Nephron progenitor cell (in vitro differentiated cells): ENCODE results near the gene STAC2.
"Not testable (repeated sequence)": the region's sequence is repeated elsewhere in the genome, so short reads cannot be mapped to it uniquely, and the experiment has no call there.

Source experiments
- DNase-seq: peaks from one replicate; pipeline ENCODE4 v3.0.0; 2021
- H3K27ac Mint-ChIP-seq: 2 replicates; pipeline ENCODE4 v1.8.0; 2021; ENCODE audit warnings: mild to moderate bottlenecking, moderate library complexity, mixed read lengths
- H3K27me3 Mint-ChIP-seq: 2 replicates; pipeline ENCODE4 v1.8.0; 2021; ENCODE audit warnings: mild to moderate bottlenecking, low read depth, mixed read lengths; ENCODE audit not compliant: poor library complexity
- H3K36me3 Mint-ChIP-seq: 2 replicates; pipeline ENCODE4 v1.8.0; 2021; ENCODE audit warnings: low read depth, mixed read lengths
- H3K4me1 Mint-ChIP-seq: 2 replicates; pipeline ENCODE4 v1.8.0; 2021; ENCODE audit warnings: mixed read lengths
- H3K4me3 Mint-ChIP-seq: 2 replicates; pipeline ENCODE4 v1.8.0; 2021; ENCODE audit warnings: mild to moderate bottlenecking, moderate library complexity, mixed read lengths
- H3K9me3 Mint-ChIP-seq: 2 replicates; pipeline ENCODE4 v1.8.0; 2021; ENCODE audit warnings: mild to moderate bottlenecking, moderate library complexity, mixed read lengths
- TF ChIP-seq, protein P1 (sequence below): fragments of 200-600 bp; sonication (generic); IDR thresholded peaks from 2 replicates; pipeline ENCODE4 v1.5.0; 2021; ENCODE audit warnings: antibody characterized with exemption

Gene STAC2

DNA sequence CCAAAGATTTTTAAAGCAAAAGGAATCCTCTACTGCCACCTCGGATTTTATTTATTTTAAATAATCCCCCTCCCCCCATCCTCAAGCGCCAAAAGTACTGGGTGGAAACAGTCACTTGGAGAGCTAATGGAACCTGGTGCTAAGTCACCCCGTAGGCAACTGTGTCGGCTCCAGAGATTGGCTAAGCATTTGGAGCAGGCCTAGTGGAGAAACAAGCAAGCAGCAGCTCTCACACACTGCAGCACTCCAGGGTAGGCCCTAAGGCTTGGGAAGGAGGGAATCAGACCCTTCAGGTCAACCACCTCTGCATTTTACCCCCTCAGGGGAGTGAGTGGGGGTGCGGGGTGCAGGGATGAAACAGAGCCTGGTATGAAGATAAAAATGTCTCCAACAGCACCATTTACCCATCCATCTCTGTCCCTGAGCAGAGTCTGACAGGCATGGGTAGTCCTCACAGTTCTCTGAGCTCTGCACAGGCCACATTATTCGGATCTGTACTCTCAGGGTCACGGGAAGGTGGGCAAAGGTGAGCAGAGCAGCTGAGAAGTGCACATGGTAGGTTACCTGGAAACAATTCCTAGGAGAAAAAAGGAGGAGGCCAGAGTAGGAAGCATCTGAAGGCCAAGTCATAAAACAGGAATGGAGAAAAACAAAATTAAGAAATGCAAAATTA is 27.2 kb upstream of the STAC2 start:
- Mint-ChIP-seq H3K4me3 (no peak overlapping the region), H3K27me3 (no peaks in the 10 kb centered on the region), H3K9me3 (no peaks in the 10 kb centered on the region), H3K4me1 (peaks cover 8% of the 10 kb centered on the region), H3K27ac (peak overlapping the region; percentile 68), H3K36me3 (peaks cover 54% of the 10 kb centered on the region)
- TF ChIP-seq, protein P1, sequence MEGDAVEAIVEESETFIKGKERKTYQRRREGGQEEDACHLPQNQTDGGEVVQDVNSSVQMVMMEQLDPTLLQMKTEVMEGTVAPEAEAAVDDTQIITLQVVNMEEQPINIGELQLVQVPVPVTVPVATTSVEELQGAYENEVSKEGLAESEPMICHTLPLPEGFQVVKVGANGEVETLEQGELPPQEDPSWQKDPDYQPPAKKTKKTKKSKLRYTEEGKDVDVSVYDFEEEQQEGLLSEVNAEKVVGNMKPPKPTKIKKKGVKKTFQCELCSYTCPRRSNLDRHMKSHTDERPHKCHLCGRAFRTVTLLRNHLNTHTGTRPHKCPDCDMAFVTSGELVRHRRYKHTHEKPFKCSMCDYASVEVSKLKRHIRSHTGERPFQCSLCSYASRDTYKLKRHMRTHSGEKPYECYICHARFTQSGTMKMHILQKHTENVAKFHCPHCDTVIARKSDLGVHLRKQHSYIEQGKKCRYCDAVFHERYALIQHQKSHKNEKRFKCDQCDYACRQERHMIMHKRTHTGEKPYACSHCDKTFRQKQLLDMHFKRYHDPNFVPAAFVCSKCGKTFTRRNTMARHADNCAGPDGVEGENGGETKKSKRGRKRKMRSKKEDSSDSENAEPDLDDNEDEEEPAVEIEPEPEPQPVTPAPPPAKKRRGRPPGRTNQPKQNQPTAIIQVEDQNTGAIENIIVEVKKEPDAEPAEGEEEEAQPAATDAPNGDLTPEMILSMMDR, result no peak
- DNase-seq, result no peak

DNA sequence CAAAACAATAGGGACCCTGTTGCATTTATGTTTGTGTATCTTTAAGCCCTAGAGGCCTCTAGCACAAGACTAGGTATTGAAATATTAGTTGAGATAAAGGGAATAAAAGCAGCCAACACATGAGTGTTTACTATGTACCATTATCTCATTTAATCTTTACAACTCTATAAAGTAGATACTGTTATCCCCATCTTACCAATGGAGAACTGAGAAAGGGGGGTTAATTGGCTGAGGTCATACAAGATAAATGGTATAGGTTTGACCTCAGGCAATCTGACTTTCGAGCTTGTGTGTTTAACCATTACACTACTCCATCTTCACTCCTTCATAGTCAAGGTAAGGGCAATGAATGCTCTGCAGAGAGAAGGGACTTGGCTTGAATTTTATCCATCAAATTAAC is 26.3 kb upstream of the STAC2 start:
- H3K36me3 Mint-ChIP-seq, result peaks cover 45% of the 10 kb centered on the region
- no peak overlapping the region for H3K4me3 Mint-ChIP-seq
- DNase-seq, result no peak
- H3K27ac Mint-ChIP-seq, result no peak overlapping the region
- TF ChIP-seq, protein P1, result no peak
- no peaks in the 10 kb centered on the region for H3K27me3 Mint-ChIP-seq
- no peaks in the 10 kb centered on the region for H3K9me3 Mint-ChIP-seq
- H3K4me1 Mint-ChIP-seq, result peaks cover 16% of the 10 kb centered on the region

- not testable (repeated sequence) for H3K27ac Mint-ChIP-seq, H3K9me3 Mint-ChIP-seq, DNase-seq, H3K27me3 Mint-ChIP-seq, H3K4me3 Mint-ChIP-seq
- Mint-ChIP-seq H3K4me1 (peaks cover 16% of the 10 kb centered on the region), H3K36me3 (peaks cover 28% of the 10 kb centered on the region)
Measured at GRCh38 chr17:39250076-39250475, 24.3 kb upstream of the STAC2 start.

DNA sequence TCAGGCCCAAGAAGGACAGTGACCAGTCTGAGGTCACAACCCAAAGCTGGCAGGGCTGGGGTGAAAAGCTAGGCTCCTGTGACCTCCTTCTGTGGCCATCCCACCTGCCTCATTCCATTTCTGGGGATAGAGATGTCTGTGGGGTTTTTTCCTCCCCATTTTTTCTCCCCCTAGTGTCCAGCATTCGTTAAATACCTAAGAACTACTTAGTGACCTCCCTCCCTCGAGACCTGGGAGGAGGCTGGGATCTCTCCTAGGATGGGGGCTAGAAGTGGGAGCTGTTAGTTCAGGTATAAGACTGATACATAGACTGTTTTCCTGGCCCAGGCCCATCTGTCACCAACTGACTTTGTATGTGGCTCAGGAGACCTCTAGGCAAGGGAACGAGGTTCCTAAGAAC is 20.5 kb upstream of the STAC2 start:
- H3K36me3 Mint-ChIP-seq, result peaks cover 5% of the 10 kb centered on the region
- TF ChIP-seq, protein P1, result no peak
- H3K27me3 Mint-ChIP-seq, result peaks cover 6% of the 10 kb centered on the region
- no peaks in the 10 kb centered on the region for H3K9me3 Mint-ChIP-seq
- H3K27ac Mint-ChIP-seq, result no peak overlapping the region
- no peak for DNase-seq
- H3K4me3 Mint-ChIP-seq, result no peak overlapping the region
- H3K4me1 Mint-ChIP-seq, result peaks cover 36% of the 10 kb centered on the region

GRCh38 chr17:39244600-39245570 is 19.1 kb upstream of the STAC2 start:
- Mint-ChIP-seq H3K4me1 (peaks cover 36% of the 10 kb centered on the region), H3K27me3 (peaks cover 9% of the 10 kb centered on the region), H3K9me3 (no peaks in the 10 kb centered on the region), H3K36me3 (no peaks in the 10 kb centered on the region), H3K27ac (no peak overlapping the region), H3K4me3 (no peak overlapping the region)
- DNase-seq, result peak; percentile 94
- TF ChIP-seq, protein P1, result peak; percentile 96

DNA sequence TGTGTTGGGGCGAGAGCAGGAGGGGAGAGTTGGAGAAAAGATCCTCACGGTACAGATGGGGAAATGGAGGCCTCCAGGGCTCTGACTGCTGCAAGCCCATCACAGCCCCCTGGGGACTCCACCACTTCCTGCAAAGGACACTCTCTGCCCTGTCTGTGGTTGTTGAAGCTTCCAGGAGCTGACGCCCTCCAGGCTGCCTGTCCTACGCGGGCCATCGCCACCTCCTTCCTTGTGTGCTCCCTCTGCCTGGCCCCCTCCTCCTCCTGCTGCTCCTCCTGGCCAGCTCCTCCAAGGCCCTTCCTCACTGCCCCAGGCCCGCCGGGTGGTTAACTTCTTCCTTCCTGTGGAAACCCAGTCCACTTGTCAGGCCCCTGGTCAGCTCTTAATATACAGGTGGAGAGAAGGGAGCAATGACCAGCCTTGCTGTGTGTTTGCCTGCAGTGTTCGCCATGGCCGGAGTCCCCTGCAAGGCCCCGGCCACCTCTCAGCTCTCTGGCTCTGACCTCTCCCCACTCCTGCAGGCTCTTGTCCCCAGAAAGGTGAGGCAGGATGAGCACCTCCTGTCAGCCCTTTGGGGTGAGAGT is 18.4 kb upstream of the STAC2 start:
- DNase-seq, result no peak
- Mint-ChIP-seq H3K4me1 (peaks cover 38% of the 10 kb centered on the region), H3K27ac (no peak overlapping the region), H3K27me3 (peaks cover 14% of the 10 kb centered on the region), H3K9me3 (no peaks in the 10 kb centered on the region), H3K36me3 (no peaks in the 10 kb centered on the region), H3K4me3 (peak overlapping the region; percentile 3)
- TF ChIP-seq, protein P1, result no peak
